GM19372 (cell line): ENCODE results near the gene NME8.

Experiments used
- ATAC-seq: cut with Tn5 transposase; IDR thresholded peaks from one replicate; pipeline ENCODE4 v1.9.1; 2021; ENCODE audit warnings: mild to moderate bottlenecking, low read depth, moderate library complexity; ENCODE audit not compliant: unreplicated experiment

NME8 gene

DNA sequence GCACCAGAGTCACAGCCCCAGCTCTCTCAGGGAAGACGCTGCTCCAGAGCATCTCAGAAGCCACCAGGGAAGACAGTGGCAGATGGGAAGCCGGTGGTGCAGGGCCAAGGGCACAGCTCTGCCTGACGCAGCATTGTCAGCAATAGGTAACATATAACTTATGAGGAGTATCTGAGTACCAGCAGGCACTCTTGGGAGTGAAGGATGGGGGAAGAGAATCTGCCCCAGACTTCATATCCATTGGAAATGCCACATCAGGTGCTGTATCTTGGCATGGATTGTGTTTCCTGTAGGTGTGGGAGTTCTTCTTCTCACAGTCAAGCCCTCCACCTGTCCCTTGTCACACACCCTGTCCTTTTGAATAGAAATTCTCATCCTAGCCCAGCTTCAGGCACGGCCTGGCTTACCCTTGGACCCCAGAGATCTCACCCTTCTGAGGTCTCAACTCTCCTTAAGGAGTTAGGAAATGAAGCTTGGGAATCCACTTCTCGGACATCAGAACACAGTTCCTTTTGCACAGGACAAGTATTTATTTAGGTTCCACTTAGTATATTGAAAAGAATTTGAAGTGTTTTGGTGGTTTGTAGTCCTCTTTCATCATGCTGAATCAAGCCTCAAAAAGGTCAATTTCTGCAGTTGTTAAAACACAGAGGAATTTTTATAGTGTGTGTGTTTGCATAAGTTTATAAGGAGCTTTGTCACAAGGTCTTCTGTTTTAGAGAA, 82.0 kb downstream of the NME8 start:
- ATAC-seq = no peak

- ATAC-seq = no peak
Observed at GRCh38 chr7:37932543-37932942, 84.1 kb downstream of the NME8 start.

DNA sequence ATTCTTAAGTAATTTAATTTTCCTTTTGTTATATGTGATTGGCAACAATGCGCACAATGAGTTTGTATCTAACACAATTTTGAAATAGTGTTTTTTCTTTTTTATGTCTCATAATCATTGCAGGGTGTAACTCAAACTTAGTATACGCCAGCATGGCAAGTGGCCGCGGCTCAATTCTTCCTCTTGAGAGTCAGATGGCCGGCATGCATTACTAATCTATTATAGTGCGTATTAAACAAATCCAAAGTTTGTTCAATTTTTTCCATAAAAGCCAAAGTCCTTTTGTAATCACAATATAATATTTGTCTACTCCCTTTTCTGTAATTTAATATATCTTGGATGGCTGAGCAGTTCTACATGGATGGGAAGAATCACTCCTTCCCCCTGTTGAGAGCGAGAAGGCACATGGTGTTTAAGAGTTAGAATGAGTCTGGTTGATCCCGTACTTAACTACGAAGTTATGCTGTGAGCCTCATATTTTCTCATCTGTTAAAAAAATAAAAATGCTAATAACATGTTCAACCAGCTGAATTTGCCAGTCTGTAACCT, 84.7 kb downstream of the NME8 start:
- ATAC-seq = no peak

GRCh38 chr7:37942934-37943610, 94.7 kb downstream of the NME8 start:
- no peak for ATAC-seq

- ATAC-seq = no peak
Observed at GRCh38 chr7:37943905-37944736, 95.7 kb downstream of the NME8 start.

- no peak for ATAC-seq
Observed at GRCh38 chr7:37944737-37945054, 96.3 kb downstream of the NME8 start.

DNA sequence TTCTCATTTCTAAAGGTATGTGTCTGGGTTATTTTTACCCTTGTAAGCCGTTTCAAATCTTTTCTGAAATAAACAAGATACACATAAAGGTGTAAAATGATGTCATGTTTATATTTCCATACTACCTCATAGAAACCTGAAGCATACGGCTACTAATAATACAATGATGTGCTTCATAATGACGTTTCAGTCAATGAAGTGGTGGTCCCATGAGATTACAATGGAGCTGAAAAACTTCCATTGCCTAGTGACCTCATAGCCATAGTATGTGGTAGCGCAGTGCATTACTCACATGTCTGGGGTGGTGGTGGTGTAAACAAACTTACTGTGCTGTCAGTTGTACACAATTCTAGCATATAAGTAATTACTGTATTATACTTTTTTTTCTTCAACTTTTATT, 96.9 kb downstream of the NME8 start:
- ATAC-seq = no peak

- ATAC-seq = no peak
Observed at GRCh38 chr7:37947138-37947940, 98.9 kb downstream of the NME8 start.

- ATAC-seq = no peak
Observed at GRCh38 chr7:37947941-37948210, 99.5 kb downstream of the NME8 start.
